Thoracic aorta (tissue), 2 donors: Measurements from ENCODE around the gene CADPS. TPM values are rescaled to one million over a fixed set of nuclear protein-coding genes. Genes with fewer than 3 reads are reported as not detected.

Experiments used
- ATAC-seq: fragments of 150-250 bp; one replicate; pipeline ENCODE4 v1.8.0; 2017; ENCODE audit warnings: low read depth; ENCODE audit not compliant: insufficient number of reproducible peaks, low FRiP score
- DNase-seq: peaks from one replicate; pipeline ENCODE4 v3.0.0-alpha.2; 2020; ENCODE audit warnings: low spot score
- H3K27ac ChIP-seq, 2 donors: fragments of 200-600 bp; sonication (generic); 1 replicate in 1 of 2; 2 replicates in 1 of 2; pipeline ENCODE4 v1.5.1; 2016; ENCODE audit warnings: mild to moderate bottlenecking in 2 of 2, moderate library complexity in 2 of 2
- H3K27me3 ChIP-seq: fragments of 200-600 bp; sonication (generic); replicated peaks from 2 replicates; pipeline ENCODE4 v1.6.0; 2016; ENCODE audit warnings: mild to moderate bottlenecking; ENCODE audit not compliant: insufficient read depth
- H3K36me3 ChIP-seq: fragments of 200-600 bp; sonication (generic); one replicate; pipeline ENCODE4 v1.5.1; 2016
- H3K4me1 ChIP-seq, 2 donors: fragments of 200-600 bp; sonication (generic); 1 replicate in 1 of 2; 2 replicates in 1 of 2; pipeline versions ENCODE4 v1.5.1 to v1.6.0; 2016; ENCODE audit warnings: low read depth in 2 of 2, mild to moderate bottlenecking in 1 of 2; ENCODE audit not compliant: control insufficient read depth in 1 of 2
- H3K4me3 ChIP-seq: fragments of 200-600 bp; sonication (generic); 2 replicates; pipeline ENCODE4 v1.5.1; 2016; ENCODE audit warnings: mild to moderate bottlenecking
- H3K9me3 ChIP-seq: fragments of 200-600 bp; sonication (generic); 2 replicates; pipeline ENCODE4 v1.5.1; 2016
- CTCF ChIP-seq: fragments of 200-600 bp; sonication (generic); IDR thresholded peaks from one replicate; pipeline ENCODE4 v1.5.1; 2019; ENCODE audit warnings: antibody characterized with exemption
- total RNA-seq, 2 donors: library from RNA; depleted of rRNA; stranded (reverse); fragments of >200 nt; gene quantifications; one replicate each; pipeline versions ENCODE4 v1.1.0 to v1.2.3, GENCODE V29; 2016

CADPS gene
- total RNA-seq, 2 donors from 2014 or later: 0.14 to 7.2 TPM

DNA sequence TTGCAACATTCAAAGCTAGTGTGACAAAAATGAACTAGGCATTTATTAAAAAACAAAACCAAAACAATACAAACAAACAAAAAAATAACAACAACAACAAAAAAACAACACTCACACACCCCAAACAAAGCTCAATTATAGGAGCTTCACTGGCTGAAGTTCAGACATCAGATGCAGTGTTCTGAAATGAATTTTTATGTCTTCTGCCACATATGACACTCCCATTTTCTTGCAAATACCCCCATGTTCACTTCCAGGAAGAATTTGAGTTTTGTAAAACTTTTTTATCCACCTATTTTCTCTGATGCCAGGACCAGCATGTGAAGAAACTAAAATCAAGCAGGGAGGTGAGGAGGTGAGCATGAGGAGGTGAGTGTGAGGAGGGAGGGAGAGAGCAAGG lies 113.9 kb downstream of the CADPS start:
- TF ChIP-seq CTCF: no peak
- Histone ChIP-seq H3K27ac (no peak overlapping the region), H3K36me3 (no peaks in the 10 kb centered on the region), H3K9me3 (no peaks in the 10 kb centered on the region), H3K4me1 (no peaks in the 10 kb centered on the region), H3K27me3 (no peaks in the 10 kb centered on the region), H3K4me3 (no peak overlapping the region)
- DNase-seq (no peak), ATAC-seq (no peak)

DNA sequence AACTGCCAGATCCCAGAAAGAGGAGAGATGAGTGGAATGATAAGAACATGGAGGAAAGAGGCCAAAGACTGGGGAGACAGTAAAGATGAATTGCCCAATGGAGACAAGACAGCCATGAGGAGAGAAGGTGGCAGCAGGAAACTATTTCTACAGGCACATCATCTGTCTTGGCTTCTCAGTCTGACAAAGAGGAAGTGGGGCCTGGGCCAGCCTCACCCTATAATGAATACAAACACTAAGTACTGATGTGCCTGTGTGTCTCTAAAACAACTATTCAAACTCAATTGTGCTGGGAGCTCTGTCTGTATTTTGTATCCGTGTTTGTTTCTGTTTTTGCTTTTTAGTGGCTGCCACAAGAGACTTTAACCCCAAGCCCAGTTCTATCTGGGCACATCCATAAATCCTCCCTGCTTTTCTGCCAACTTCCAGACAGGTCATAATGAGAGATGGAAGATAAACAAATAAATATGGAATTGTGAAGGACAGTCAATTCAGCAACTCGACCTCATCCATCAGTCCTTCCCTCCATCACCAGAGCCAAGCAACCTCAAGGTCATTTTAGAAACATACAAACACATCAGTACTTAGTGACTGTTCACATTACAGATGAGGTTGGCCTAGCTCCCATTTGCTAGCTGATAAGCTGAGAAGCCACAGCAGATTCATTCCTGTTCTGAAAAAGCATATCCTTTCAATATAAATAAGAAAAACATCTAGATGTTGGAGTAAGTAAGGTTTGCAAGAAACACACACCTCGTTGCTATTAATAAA lies 116.7 kb downstream of the CADPS start:
- no peaks in the 10 kb centered on the region for H3K4me1 ChIP-seq
- no peaks in the 10 kb centered on the region for H3K27me3 ChIP-seq
- no peaks in the 10 kb centered on the region for H3K36me3 ChIP-seq
- DNase-seq (no peak), ATAC-seq (no peak)
- H3K9me3 ChIP-seq: no peaks in the 10 kb centered on the region
- TF ChIP-seq CTCF: no peak
- no peak overlapping the region for H3K4me3 ChIP-seq
- H3K27ac ChIP-seq: no peak overlapping the region

GRCh38 chr3:62757045-62757444 lies 118.2 kb downstream of the CADPS start:
- no peak for TF ChIP-seq CTCF
- no peaks in the 10 kb centered on the region for H3K36me3 ChIP-seq
- H3K4me3 ChIP-seq: no peak overlapping the region
- H3K9me3 ChIP-seq: no peaks in the 10 kb centered on the region
- no peaks in the 10 kb centered on the region for H3K4me1 ChIP-seq
- no peak for DNase-seq
- no peaks in the 10 kb centered on the region for H3K27me3 ChIP-seq
- ATAC-seq: no peak
- no peak overlapping the region for H3K27ac ChIP-seq

- no peaks in the 10 kb centered on the region for H3K36me3 ChIP-seq
- no peaks in the 10 kb centered on the region for H3K9me3 ChIP-seq
- no peaks in the 10 kb centered on the region for H3K27me3 ChIP-seq
- H3K4me3 ChIP-seq: no peak overlapping the region
- H3K27ac ChIP-seq: no peak overlapping the region
- ATAC-seq (no peak), DNase-seq (no peak)
- no peak for TF ChIP-seq CTCF
- H3K4me1 ChIP-seq: no peaks in the 10 kb centered on the region
Measured at GRCh38 chr3:62755285-62755684, 119.9 kb downstream of the CADPS start.

GRCh38 chr3:62749657-62750056 lies 125.6 kb downstream of the CADPS start:
- ATAC-seq: no peak
- Histone ChIP-seq H3K4me3 (no peak overlapping the region), H3K27ac (no peak overlapping the region), H3K9me3 (no peaks in the 10 kb centered on the region), H3K27me3 (no peaks in the 10 kb centered on the region), H3K4me1 (no peaks in the 10 kb centered on the region), H3K36me3 (no peaks in the 10 kb centered on the region)
- no peak for TF ChIP-seq CTCF
- no peak for DNase-seq
